Peyer's patch (tissue), 4 donors: ENCODE data around the gene SLC6A6.

Experiments
- POLR2A ChIP-seq, 2 donors: fragments of 450-650 bp; IDR thresholded peaks; one replicate each; pipeline ENCODE4 v1.5.1; 2017; ENCODE audit warnings: antibody characterized with exemption in 2 of 2, mild to moderate bottlenecking in 2 of 2, moderate library complexity in 2 of 2
- TF ChIP-seq, protein P1 (sequence below), 6 experiments: fragments of 450-650 bp in 4 of 6; fragments of 200-600 bp in 2 of 6; sonication (generic) in 1 of 6; IDR thresholded peaks; one replicate each; pipeline ENCODE4 v1.5.1; 2017 to 2019; ENCODE audit warnings: antibody characterized with exemption in 6 of 6, mild to moderate bottlenecking in 3 of 6, moderate library complexity in 1 of 6

DNA sequence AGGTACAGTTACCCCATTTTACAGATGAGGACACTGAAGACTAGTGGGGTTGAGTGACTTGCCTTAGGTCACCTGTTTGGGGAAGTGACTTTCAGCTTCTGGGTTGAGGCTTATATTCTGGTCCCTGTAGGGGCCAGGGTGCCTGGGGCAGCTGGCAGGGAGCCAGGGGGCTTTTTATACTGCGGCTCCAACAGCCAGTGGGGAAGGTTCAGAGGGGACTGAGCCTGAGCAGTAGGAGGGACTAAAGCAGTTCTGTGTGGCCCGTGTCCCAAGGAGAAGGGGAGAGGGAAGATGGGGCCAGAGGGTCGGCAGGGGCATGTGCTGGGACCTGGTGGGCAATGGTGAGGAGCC lies 37.7 kb downstream of the SLC6A6 start:
- TF ChIP-seq, protein P1, sequence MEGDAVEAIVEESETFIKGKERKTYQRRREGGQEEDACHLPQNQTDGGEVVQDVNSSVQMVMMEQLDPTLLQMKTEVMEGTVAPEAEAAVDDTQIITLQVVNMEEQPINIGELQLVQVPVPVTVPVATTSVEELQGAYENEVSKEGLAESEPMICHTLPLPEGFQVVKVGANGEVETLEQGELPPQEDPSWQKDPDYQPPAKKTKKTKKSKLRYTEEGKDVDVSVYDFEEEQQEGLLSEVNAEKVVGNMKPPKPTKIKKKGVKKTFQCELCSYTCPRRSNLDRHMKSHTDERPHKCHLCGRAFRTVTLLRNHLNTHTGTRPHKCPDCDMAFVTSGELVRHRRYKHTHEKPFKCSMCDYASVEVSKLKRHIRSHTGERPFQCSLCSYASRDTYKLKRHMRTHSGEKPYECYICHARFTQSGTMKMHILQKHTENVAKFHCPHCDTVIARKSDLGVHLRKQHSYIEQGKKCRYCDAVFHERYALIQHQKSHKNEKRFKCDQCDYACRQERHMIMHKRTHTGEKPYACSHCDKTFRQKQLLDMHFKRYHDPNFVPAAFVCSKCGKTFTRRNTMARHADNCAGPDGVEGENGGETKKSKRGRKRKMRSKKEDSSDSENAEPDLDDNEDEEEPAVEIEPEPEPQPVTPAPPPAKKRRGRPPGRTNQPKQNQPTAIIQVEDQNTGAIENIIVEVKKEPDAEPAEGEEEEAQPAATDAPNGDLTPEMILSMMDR (IDR thresholded peaks at IDR 0.05): no peak
- TF ChIP-seq POLR2A (IDR thresholded peaks at IDR 0.05): no peak
